HCT116 (cell line): Measurements from ENCODE around the gene MMS22L. TPM values are rescaled to one million over a fixed set of nuclear protein-coding genes. Genes with fewer than 3 reads are reported as not detected.

Experiments used
- ATAC-seq: fragments of 200-7000 bp; cut with Tn5 transposase; 2 replicates; pipeline ENCODE4 v1.9.1; 2020; ENCODE audit warnings: mild to moderate bottlenecking, moderate library complexity
- BruUV-seq: library from RNA; stranded (reverse); fragments of 400-500 nt; replicated peaks from 2 replicates; lab custom pipeline; 2021; lab: Mats Ljungman, UMichigan
- CTCF ChIA-PET: fragments of 300-600 bp; sonication (Branson Sonifier 250); formaldehyde crosslinking; loops from one replicate; lab custom pipeline; 2021; ENCODE audit warnings: antibody characterized with exemption; lab: Charles Lee
- POLR2A ChIA-PET: fragments of 300-600, 350-600 bp; sonication (Branson Sonifier 250); formaldehyde crosslinking; loops from one replicate; lab custom pipeline; 2021; ENCODE audit warnings: antibody characterized with exemption; lab: Charles Lee
- RAD21 ChIA-PET, 2 experiments: fragments of 300-600 bp; sonication (Branson Sonifier 250); formaldehyde crosslinking; loops; one replicate each; lab custom pipeline; 2023; ENCODE audit warnings: low total read pairs in 2 of 2; ENCODE audit not compliant: uncharacterized antibody in 2 of 2, unreplicated experiment in 2 of 2, low non-redundant PET in 1 of 2; lab: Charles Lee
- DNase-seq: peaks from one replicate; pipeline ENCODE4 v3.0.0-alpha.2; 2010; ENCODE audit warnings: low read depth, low spot score
- H2AFZ ChIP-seq: fragments of 200-600 bp; shearing (Covaris generic), sonication (generic); 2 replicates; pipeline ENCODE4 v1.6.1; 2017; ENCODE audit warnings: low read depth, mixed run types, mixed read lengths, antibody characterized with exemption, low read length; ENCODE audit not compliant: poor library complexity, severe bottlenecking
- H3K27ac ChIP-seq: 2 replicates; pipeline ENCODE4 v1.5.1; 2012; ENCODE audit warnings: low read depth, low read length
- H3K27me3 ChIP-seq: fragments of 200-600 bp; sonication (generic); 2 replicates; pipeline ENCODE4 v1.6.1; 2016; ENCODE audit warnings: mixed run types, low read length, mixed read lengths; ENCODE audit not compliant: insufficient read depth
- H3K36me3 ChIP-seq, 2 experiments: fragments of 200-500 bp in 1 of 2; fragments of 200-600 bp in 1 of 2; sonication (Bioruptor generic) in 1 of 2; sonication (generic) in 1 of 2; 2 replicates each; pipeline versions ENCODE4 v1.5.1 to v1.6.1; 2014 to 2016; ENCODE audit warnings: low read length in 2 of 2, inconsistent platforms in 1 of 2, mixed read lengths in 1 of 2, mixed run types in 1 of 2; ENCODE audit not compliant: insufficient read depth in 2 of 2, control insufficient read depth in 1 of 2
- H3K4me1 ChIP-seq, 2 experiments: fragments of 200-600 bp in 1 of 2; sonication (generic) in 1 of 2; 2 replicates each; pipeline versions ENCODE4 v1.5.1 to v1.6.1; 2012 to 2017; ENCODE audit warnings: low read length in 2 of 2, inconsistent platforms in 1 of 2, mild to moderate bottlenecking in 1 of 2, mixed read lengths in 1 of 2, mixed run types in 1 of 2, moderate library complexity in 1 of 2; ENCODE audit not compliant: insufficient read depth in 2 of 2, control insufficient read depth in 1 of 2
- H3K4me2 ChIP-seq: fragments of 200-600 bp; sonication (generic); 2 replicates; pipeline ENCODE4 v1.6.1; 2017; ENCODE audit warnings: mixed run types, low read length, mixed read lengths
- H3K4me3 ChIP-seq, 2 experiments: fragments of 200-600 bp in 1 of 2; sonication (generic) in 1 of 2; replicated peaks in 1 of 2; 2 replicates each; pipeline ENCODE4 v1.5.1; 2011 to 2016; ENCODE audit warnings: low read length in 2 of 2, control low read depth in 1 of 2, low read depth in 1 of 2, mild to moderate bottlenecking in 1 of 2, mixed read lengths in 1 of 2, mixed run types in 1 of 2
- H3K79me2 ChIP-seq: fragments of 200-600 bp; sonication (generic); 2 replicates; pipeline ENCODE4 v1.6.1; 2017; ENCODE audit warnings: mild to moderate bottlenecking, mixed run types, low read length, moderate library complexity, mixed read lengths; ENCODE audit not compliant: insufficient read depth
- H3K9ac ChIP-seq: fragments of 200-600 bp; sonication (generic); 2 replicates; pipeline ENCODE4 v1.6.1; 2016; ENCODE audit warnings: low read length, mixed read lengths
- H3K9me2 ChIP-seq: fragments of 200-600 bp; sonication (generic), shearing (Covaris generic); 2 replicates; pipeline ENCODE4 v1.6.1; 2017; ENCODE audit warnings: mixed run types, mild to moderate bottlenecking, moderate library complexity; ENCODE audit not compliant: insufficient read depth
- H3K9me3 ChIP-seq, 2 experiments: fragments of 200-500 bp in 1 of 2; fragments of 200-600 bp in 1 of 2; sonication (Bioruptor generic) in 1 of 2; sonication (generic) in 1 of 2; 2 replicates each; pipeline ENCODE4 v1.6.1; 2014 to 2017; ENCODE audit warnings: low read length in 2 of 2, mixed read lengths in 2 of 2, inconsistent platforms in 1 of 2, low read depth in 1 of 2, mild to moderate bottlenecking in 1 of 2, mixed run types in 1 of 2, moderate library complexity in 1 of 2; ENCODE audit not compliant: control insufficient read depth in 1 of 2, insufficient read depth in 1 of 2
- H4K20me1 ChIP-seq: fragments of 200-600 bp; sonication (generic), shearing (Covaris generic); 2 replicates; pipeline ENCODE4 v1.6.1; 2017; ENCODE audit warnings: mixed run types, mild to moderate bottlenecking, moderate library complexity; ENCODE audit not compliant: insufficient read depth
- EZH2phosphoT487 ChIP-seq: fragments of 200-600 bp; IDR thresholded peaks from 2 replicates; pipeline ENCODE4 v1.6.1; 2018; ENCODE audit warnings: antibody characterized with exemption, borderline replicate concordance
- FOSL1 ChIP-seq: IDR thresholded peaks from 2 replicates; pipeline ENCODE4 v1.6.1; 2012; ENCODE audit warnings: low read depth
- POLR2AphosphoS5 ChIP-seq: IDR thresholded peaks from 2 replicates; pipeline ENCODE4 v1.6.1; 2011; ENCODE audit warnings: mild to moderate bottlenecking, low read depth, low read length, moderate library complexity
- ZFX ChIP-seq: fragments of 450-650 bp; IDR thresholded peaks from 2 replicates; pipeline ENCODE4 v1.6.1; 2017
- ZNF274 ChIP-seq: fragments of 200-500 bp; sonication (Bioruptor generic); IDR thresholded peaks from 2 replicates; pipeline ENCODE4 v1.6.1; 2014; ENCODE audit warnings: mild to moderate bottlenecking, low read depth, low read length, inconsistent platforms
- intact Hi-C: fragments of 100-400 bp; cut with micrococcal nuclease; formaldehyde crosslinking; loops from 2 replicates; pipeline ENCODE4 v1.10.0; 2022
- total RNA-seq: library from RNA; stranded (reverse); gene quantifications from one replicate; pipeline ENCODE4 v1.2.1, GENCODE V29; 2021; ENCODE audit not compliant: unreplicated experiment

The MMS22L gene
- total RNA-seq, 1 experiment from 2014 or later: 44.1 TPM

DNA sequence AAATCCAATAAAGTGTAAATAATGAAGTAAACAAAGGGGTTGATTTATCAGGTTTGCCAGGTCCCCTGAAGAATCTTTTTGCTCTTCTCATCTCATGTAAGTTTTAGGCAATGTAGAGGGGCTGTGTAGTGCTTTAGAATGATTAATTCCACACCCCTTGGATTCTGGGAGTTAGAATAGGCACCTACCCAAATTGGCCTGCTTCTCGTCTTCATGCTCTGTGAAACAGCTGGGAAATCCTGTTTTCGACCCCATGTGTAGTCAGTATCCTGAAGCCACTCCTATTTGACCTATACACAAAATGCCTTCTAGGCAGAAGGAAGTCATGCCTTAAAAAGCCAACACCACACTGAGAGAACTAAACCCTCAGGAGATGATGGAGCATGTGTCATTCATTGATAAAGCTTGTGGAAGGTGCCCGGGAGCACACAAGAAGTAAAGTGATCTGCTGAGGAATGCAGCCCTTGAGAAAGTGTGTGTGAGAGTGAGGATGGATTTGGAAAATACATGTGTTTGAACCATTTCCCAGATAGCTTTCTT, 187.6 kb downstream of the MMS22L start:
- DNase-seq (no peak), ATAC-seq (no peak)
- Histone ChIP-seq H3K27me3 (no peaks in the 10 kb centered on the region), H3K9ac (no peak overlapping the region), H3K9me3 (no peaks in the 10 kb centered on the region), H3K79me2 (no peaks in the 10 kb centered on the region), H2AFZ (no peak overlapping the region), H3K4me1 (no peaks in the 10 kb centered on the region), H3K4me3 (no peak overlapping the region), H3K9me2 (no peaks in the 10 kb centered on the region), H3K4me2 (no peak overlapping the region), H3K36me3 (no peaks in the 10 kb centered on the region), H3K27ac (no peak overlapping the region), H4K20me1 (no peaks in the 10 kb centered on the region)
- TF ChIP-seq EZH2phosphoT487 (no peak), POLR2AphosphoS5 (no peak)
- RAD21 ChIA-PET: no interaction called here
- CTCF ChIA-PET: no interaction called here
- no TSS peak for BruUV-seq
- intact Hi-C loops: no loop called here
- POLR2A ChIA-PET: no interaction called here

GRCh38 chr6:97094376-97094775, 188.6 kb downstream of the MMS22L start:
- ChIA-PET CTCF (no interaction called here), POLR2A (no interaction called here), RAD21 (no interaction called here)
- no peaks in the 10 kb centered on the region for H3K9me3 ChIP-seq
- DNase-seq (no peak), ATAC-seq (no peak)
- intact Hi-C loops: no loop called here
- no peak overlapping the region for H3K4me2 ChIP-seq
- TF ChIP-seq FOSL1 (no peak), ZFX (no peak), ZNF274 (no peak)
- no peaks in the 10 kb centered on the region for H3K27me3 ChIP-seq
- H3K4me3 ChIP-seq: no peak overlapping the region
- H2AFZ ChIP-seq: no peak overlapping the region
- no peak overlapping the region for H3K9ac ChIP-seq
- no peaks in the 10 kb centered on the region for H3K4me1 ChIP-seq
- H3K9me2 ChIP-seq: no peaks in the 10 kb centered on the region
- H3K36me3 ChIP-seq: no peaks in the 10 kb centered on the region
- BruUV-seq: no TSS peak
- no peak overlapping the region for H3K27ac ChIP-seq
- H4K20me1 ChIP-seq: no peaks in the 10 kb centered on the region
- H3K79me2 ChIP-seq: no peaks in the 10 kb centered on the region
